T-helper 2 cell treated with Interferon-gamma antibody and Interleukin-4, amounts not matched to agents 100 ng/mL and 5 ng/mL, for 36 hours (primary cell): ENCODE measurements around the gene CELSR3. TPM values are rescaled to one million over a fixed set of nuclear protein-coding genes. Genes with fewer than 3 reads are reported as not detected.

ENCODE experiments used
- intact Hi-C: fragments of 100-400 bp; cut with micrococcal nuclease; formaldehyde crosslinking; loops from one replicate; pipeline ENCODE4 v1.15.1; 2023
- total RNA-seq: library from RNA; stranded (reverse); gene quantifications from 2 replicates; pipeline ENCODE4 v1.2.3, GENCODE V29; 2022

CELSR3 gene
- total RNA-seq, 1 donor from 2014 or later: 11.2 TPM

GRCh38 chr3:48609088-48610005 lies 53.3 kb downstream of the CELSR3 start, which contains the start of gene UQCRC1:
UQCRC1 (minus strand) TSS chr3:48609646; CDS start chr3:48609620, 26 bp downstream.
- intact Hi-C loops: loop anchor here (1.0 to 5.0 kb wide), 5 partner anchors 26 to 398 kb away; partner anchors contain the start of genes NCKIPSD, SLC26A6 and WDR6

- intact Hi-C loops: loop anchor here (5.0 kb wide), 1 partner anchor 400 kb away; the partner anchor contains the start of gene WDR6
Measured at GRCh38 chr3:48607519-48607918, 55.2 kb downstream of the CELSR3 start.

GRCh38 chr3:48601622-48601994 lies 61.1 kb downstream of the CELSR3 start:
- intact Hi-C loops: no loop called here

- intact Hi-C loops: no loop called here
Measured at GRCh38 chr3:48600711-48601621, 61.7 kb downstream of the CELSR3 start.

- intact Hi-C loops: no loop called here
Measured at GRCh38 chr3:48599509-48600285, 63.0 kb downstream of the CELSR3 start.

GRCh38 chr3:48599077-48599501 lies 63.6 kb downstream of the CELSR3 start:
- intact Hi-C loops: no loop called here

- intact Hi-C loops: no loop called here
Measured at GRCh38 chr3:48598323-48599076, 64.2 kb downstream of the CELSR3 start.

- intact Hi-C loops: no loop called here
Measured at GRCh38 chr3:48597408-48597800, 65.3 kb downstream of the CELSR3 start.

GRCh38 chr3:48596676-48597407 lies 65.8 kb downstream of the CELSR3 start:
- intact Hi-C loops: no loop called here

GRCh38 chr3:48596157-48596556 lies 66.5 kb downstream of the CELSR3 start:
- intact Hi-C loops: no loop called here

- intact Hi-C loops: no loop called here
Measured at GRCh38 chr3:48595526-48596121, 67.1 kb downstream of the CELSR3 start.

- intact Hi-C loops: no loop called here
Measured at GRCh38 chr3:48595075-48595525, 67.6 kb downstream of the CELSR3 start, which contains the start of gene COL7A1. COL7A1 (minus strand) TSS chr3:48595329; CDS start chr3:48595159, 170 bp downstream.

GRCh38 chr3:48594417-48595049 lies 68.2 kb downstream of the CELSR3 start:
- intact Hi-C loops: no loop called here

- intact Hi-C loops: no loop called here
Measured at GRCh38 chr3:48593337-48593736, 69.3 kb downstream of the CELSR3 start.

- intact Hi-C loops: no loop called here
Measured at GRCh38 chr3:48592519-48593087, 70.1 kb downstream of the CELSR3 start.

- intact Hi-C loops: no loop called here
Measured at GRCh38 chr3:48591886-48592518, 70.7 kb downstream of the CELSR3 start.

GRCh38 chr3:48591436-48591835 lies 71.2 kb downstream of the CELSR3 start:
- intact Hi-C loops: no loop called here

- intact Hi-C loops: no loop called here
Measured at GRCh38 chr3:48588230-48588629, 74.5 kb downstream of the CELSR3 start.
